ENCODE measurements around the gene NT5DC3. TPM values are rescaled to one million over a fixed set of nuclear protein-coding genes. Genes with fewer than 3 reads are reported as not detected.
"Not testable (repeated sequence)": the region's sequence is repeated elsewhere in the genome, so short reads cannot be mapped to it uniquely, and the experiment has no call there.

Gene NT5DC3
- total and polyA plus RNA-seq, 2 experiments from 2014 or later: 2.8 to 6.3 TPM

- DNase-seq (ENCODE audit: low spot score): no peak
- 69% methylated on average over 4 of the region's 4 CpGs for WGBS (ENCODE audit: low lambda C conversion rate, missing lambda C conversion rate)
- no peaks in the 10 kb centered on the region for H3K27me3 ChIP-seq
- no peaks in the 10 kb centered on the region for H4K20me1 ChIP-seq (ENCODE audit: insufficient read depth, poor library complexity, severe bottlenecking)
- no peak overlapping the region for H2AFZ ChIP-seq
- no peak overlapping the region for H3K4me3 ChIP-seq
- no peaks in the 10 kb centered on the region for H3K9me3 ChIP-seq (ENCODE audit: low read depth)
- peak overlapping the region; percentile 20 for H3K27ac ChIP-seq
- TF ChIP-seq EZH2phosphoT487 (IDR thresholded peaks at IDR 0.05; ENCODE audit: low read depth, severe bottlenecking, unreplicated experiment) (no peak), EZH2 (IDR thresholded peaks at IDR 0.05; ENCODE audit: borderline replicate concordance) (no peak), CTCF (IDR thresholded peaks at IDR 0.05; ENCODE audit: poor library complexity) (no peak)
- peaks cover 57% of the 10 kb centered on the region for H3K79me2 ChIP-seq
- no peaks in the 10 kb centered on the region for H3K36me3 ChIP-seq (replicated peaks; ENCODE audit: insufficient read depth, low read depth)
- H3K4me2 ChIP-seq: peak overlapping the region; percentile 95
- H3K9me2 ChIP-seq (replicated peaks; ENCODE audit: insufficient read depth): no peaks in the 10 kb centered on the region
- peaks cover 18% of the 10 kb centered on the region for H3K4me1 ChIP-seq (ENCODE audit: insufficient read depth)
Measured at GRCh38 chr12:103839103-103839502, 1.9 kb downstream of the NT5DC3 start.

DNA sequence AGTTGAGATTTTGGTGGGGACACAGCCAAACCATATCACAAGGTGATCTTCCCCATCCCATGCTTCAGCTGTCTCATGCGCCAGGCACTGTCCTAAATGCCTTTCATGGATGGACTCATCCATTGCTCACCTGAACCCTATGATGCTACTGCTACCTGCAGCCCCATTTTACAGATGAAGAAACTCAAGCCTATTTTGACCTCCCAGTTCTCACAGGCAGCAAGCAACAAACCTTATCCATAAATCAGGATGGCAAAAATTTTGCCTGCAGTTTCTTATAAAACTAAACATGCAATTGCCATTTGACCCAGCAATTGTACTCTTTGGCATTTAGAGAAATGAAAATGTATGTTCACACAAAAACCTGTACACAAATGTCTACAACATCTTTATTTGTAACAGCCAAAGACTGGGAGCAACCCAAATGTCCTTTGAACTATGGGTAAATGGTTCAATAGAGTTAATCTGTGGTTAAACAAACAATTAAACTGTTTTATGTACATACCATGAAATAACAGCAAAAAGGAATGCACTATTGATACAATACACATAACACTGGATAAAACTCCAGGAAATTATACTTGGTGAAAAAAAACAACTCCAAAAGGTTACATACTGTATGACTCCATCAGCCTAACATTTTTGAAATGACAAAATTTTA, 2.6 kb downstream of the NT5DC3 start:
- Histone ChIP-seq H3K4me2 (peak overlapping the region; percentile 95), H3K9me2 (replicated peaks; ENCODE audit: insufficient read depth) (no peaks in the 10 kb centered on the region), H3K4me3 (no peak overlapping the region), H3K4me1 (ENCODE audit: insufficient read depth) (peaks cover 24% of the 10 kb centered on the region), H4K20me1 (ENCODE audit: insufficient read depth, poor library complexity, severe bottlenecking) (no peaks in the 10 kb centered on the region), H2AFZ (no peak overlapping the region), H3K79me2 (peaks cover 64% of the 10 kb centered on the region), H3K36me3 (replicated peaks; ENCODE audit: insufficient read depth, low read depth) (no peaks in the 10 kb centered on the region), H3K9me3 (ENCODE audit: low read depth) (no peaks in the 10 kb centered on the region), H3K27ac (peak overlapping the region; percentile 20), H3K27me3 (no peaks in the 10 kb centered on the region)
- DNase-seq (ENCODE audit: low spot score): no peak
- 100% methylated on average over 1 of the region's 1 CpG for WGBS (ENCODE audit: low lambda C conversion rate, missing lambda C conversion rate)
- no peak for TF ChIP-seq CTCF (IDR thresholded peaks at IDR 0.05; ENCODE audit: poor library complexity)

DNA sequence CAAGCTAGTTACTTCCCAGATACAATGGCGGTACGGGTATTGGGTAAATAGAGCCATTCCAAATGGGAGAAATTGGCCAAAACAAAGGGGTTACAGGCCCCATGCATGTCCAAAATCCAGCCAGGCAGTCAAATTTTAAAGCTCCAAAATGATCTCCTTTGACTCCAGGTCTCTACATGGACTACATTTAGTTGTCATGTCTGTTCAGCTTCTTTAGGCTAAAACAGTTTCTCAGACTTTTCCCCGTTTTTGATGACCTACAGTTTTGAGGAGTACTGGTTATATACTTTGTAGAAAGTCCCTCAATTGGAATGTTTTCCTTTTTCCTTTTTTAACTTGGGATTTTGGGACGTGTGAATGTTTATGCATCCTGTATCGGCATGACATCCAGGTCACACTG, 4.7 kb downstream of the NT5DC3 start:
- Histone ChIP-seq H2AFZ (no peak overlapping the region), H3K36me3 (replicated peaks; ENCODE audit: insufficient read depth, low read depth) (no peaks in the 10 kb centered on the region), H3K27ac (no peak overlapping the region), H3K4me2 (no peak overlapping the region), H4K20me1 (ENCODE audit: insufficient read depth, poor library complexity, severe bottlenecking) (no peaks in the 10 kb centered on the region), H3K27me3 (no peaks in the 10 kb centered on the region), H3K4me3 (no peak overlapping the region), H3K9me2 (replicated peaks; ENCODE audit: insufficient read depth) (no peaks in the 10 kb centered on the region), H3K79me2 (peaks cover 82% of the 10 kb centered on the region), H3K4me1 (ENCODE audit: insufficient read depth) (peaks cover 21% of the 10 kb centered on the region), H3K9me3 (ENCODE audit: low read depth) (no peaks in the 10 kb centered on the region)
- DNase-seq (ENCODE audit: low spot score): no peak
- WGBS (ENCODE audit: low lambda C conversion rate, missing lambda C conversion rate): 76% methylated on average over 5 of the region's 5 CpGs
- TF ChIP-seq EZH2 (IDR thresholded peaks at IDR 0.05; ENCODE audit: borderline replicate concordance) (no peak), EZH2phosphoT487 (IDR thresholded peaks at IDR 0.05; ENCODE audit: low read depth, severe bottlenecking, unreplicated experiment) (no peak), CTCF (IDR thresholded peaks at IDR 0.05; ENCODE audit: poor library complexity) (no peak)

DNA sequence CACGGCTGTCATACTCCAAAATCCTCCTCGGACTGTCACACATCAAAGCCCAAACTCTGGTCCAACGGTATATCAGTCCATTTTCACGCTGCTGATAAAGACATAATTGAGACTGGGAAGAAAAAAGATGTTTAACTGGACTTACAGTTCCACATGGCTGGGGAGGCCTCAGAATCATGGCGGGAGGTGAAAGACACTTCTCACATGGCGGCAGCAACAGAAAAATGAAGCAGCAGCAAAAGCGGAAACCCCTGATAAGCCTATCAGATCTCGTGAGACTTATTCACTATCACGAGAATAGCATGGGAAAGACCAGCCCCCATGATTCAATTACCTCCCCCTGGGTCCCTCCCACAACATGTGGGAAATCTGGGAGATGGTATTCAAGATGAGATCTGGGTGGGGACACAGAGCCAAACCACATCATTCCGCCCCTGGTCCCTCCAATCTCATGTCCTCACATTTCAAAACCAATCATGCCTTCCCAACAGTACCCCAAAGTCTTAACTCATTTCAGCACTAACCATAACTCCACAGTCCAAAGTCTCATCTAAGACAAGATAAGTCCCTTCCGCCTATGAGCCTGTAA, 5.2 kb downstream of the NT5DC3 start:
- H3K79me2 ChIP-seq: peaks cover 86% of the 10 kb centered on the region
- H2AFZ ChIP-seq; H3K36me3 ChIP-seq (replicated peaks; ENCODE audit: insufficient read depth, low read depth); H3K9me2 ChIP-seq (replicated peaks; ENCODE audit: insufficient read depth); H4K20me1 ChIP-seq (ENCODE audit: insufficient read depth, poor library complexity, severe bottlenecking); H3K27ac ChIP-seq; H3K4me2 ChIP-seq; H3K4me3 ChIP-seq; H3K27me3 ChIP-seq; H3K9me3 ChIP-seq (ENCODE audit: low read depth); DNase-seq (ENCODE audit: low spot score): not testable (repeated sequence)
- peaks cover 21% of the 10 kb centered on the region for H3K4me1 ChIP-seq (ENCODE audit: insufficient read depth)
- WGBS (ENCODE audit: low lambda C conversion rate, missing lambda C conversion rate): 93% methylated on average over 11 of the region's 11 CpGs

Data from hepatocyte (in vitro differentiated cells).